Upper lobe of right lung (tissue), 1 donor: ENCODE data around the gene ZNRF3. TPM values are rescaled to one million over a fixed set of nuclear protein-coding genes. Genes with fewer than 3 reads are reported as not detected.

Source experiments
- ATAC-seq: fragments of 200-7000 bp; cut with Tn5 transposase; one replicate; pipeline ENCODE4 v1.9.1; 2020; ENCODE audit warnings: mild to moderate bottlenecking, moderate library complexity
- DNase-seq: peaks from one replicate; pipeline ENCODE4 v3.0.0-alpha.2; 2020
- H3K27ac ChIP-seq: fragments of 200-600 bp; one replicate; pipeline ENCODE4 v1.8.0; 2022
- H3K27me3 ChIP-seq: fragments of 200-600 bp; one replicate; pipeline ENCODE4 v1.8.0; 2022; ENCODE audit warnings: mild to moderate bottlenecking
- H3K36me3 ChIP-seq: fragments of 200-600 bp; one replicate; pipeline ENCODE4 v1.8.0; 2022
- H3K4me1 ChIP-seq: fragments of 200-600 bp; one replicate; pipeline ENCODE4 v1.8.0; 2022
- H3K4me3 ChIP-seq: fragments of 200-600 bp; one replicate; pipeline ENCODE4 v1.8.0; 2022; ENCODE audit warnings: mild to moderate bottlenecking
- H3K9me3 ChIP-seq: fragments of 200-600 bp; one replicate; pipeline ENCODE4 v1.8.0; 2022
- CTCF ChIP-seq: fragments of 200-600 bp; IDR thresholded peaks from one replicate; pipeline ENCODE4 v1.8.0; 2022; ENCODE audit warnings: antibody characterized with exemption
- intact Hi-C: fragments of 100-400 bp; cut with DNase I; formaldehyde crosslinking; loops from one replicate; pipeline ENCODE4 v1.11.0; 2022
- total RNA-seq: library from RNA; stranded (reverse); fragmentation: NEBNext Ultra II Directional; extraction: Animal tissue kit (Norgen Biotek cat#: 25700); gene quantifications from one replicate; pipeline ENCODE4 v1.2.1, GENCODE V29; 2021
- donor health status: DM: no; HTN: yes; CAD: no; lungs with severe emphysema.

The ZNRF3 gene
- total RNA-seq, 1 donor from 2014 or later: 15.8 TPM

GRCh38 chr22:29011240-29012100, 128.1 kb downstream of the ZNRF3 start:
- H3K4me1 ChIP-seq: peaks cover 15% of the 10 kb centered on the region
- intact Hi-C loops: no loop called here
- no peak overlapping the region for H3K4me3 ChIP-seq
- no peak for TF ChIP-seq CTCF
- H3K9me3 ChIP-seq: no peaks in the 10 kb centered on the region
- peak; percentile 68 for DNase-seq
- no peak overlapping the region for H3K27ac ChIP-seq
- H3K36me3 ChIP-seq: no peaks in the 10 kb centered on the region
- no peak for ATAC-seq
- no peaks in the 10 kb centered on the region for H3K27me3 ChIP-seq

GRCh38 chr22:29012101-29012433, 128.7 kb downstream of the ZNRF3 start:
- H3K4me1 ChIP-seq: peaks cover 15% of the 10 kb centered on the region
- H3K9me3 ChIP-seq: no peaks in the 10 kb centered on the region
- no peak for DNase-seq
- H3K36me3 ChIP-seq: no peaks in the 10 kb centered on the region
- H3K27ac ChIP-seq: no peak overlapping the region
- H3K4me3 ChIP-seq: no peak overlapping the region
- no peak for ATAC-seq
- H3K27me3 ChIP-seq: no peaks in the 10 kb centered on the region
- intact Hi-C loops: no loop called here
- no peak for TF ChIP-seq CTCF

GRCh38 chr22:29012952-29013351, 129.6 kb downstream of the ZNRF3 start:
- Histone ChIP-seq H3K27me3 (no peaks in the 10 kb centered on the region), H3K4me3 (no peak overlapping the region), H3K4me1 (peaks cover 15% of the 10 kb centered on the region), H3K36me3 (no peaks in the 10 kb centered on the region), H3K9me3 (no peaks in the 10 kb centered on the region), H3K27ac (no peak overlapping the region)
- DNase-seq (no peak), ATAC-seq (no peak)
- intact Hi-C loops: no loop called here
- no peak for TF ChIP-seq CTCF

- H3K27ac ChIP-seq: no peak overlapping the region
Observed at GRCh38 chr22:29014293-29014692, 130.9 kb downstream of the ZNRF3 start.

GRCh38 chr22:29014773-29015172, 131.4 kb downstream of the ZNRF3 start:
- intact Hi-C loops: no loop called here
- peaks cover 10% of the 10 kb centered on the region for H3K4me1 ChIP-seq
- no peak overlapping the region for H3K27ac ChIP-seq

More at GRCh38 chr22:29014293-29014692, 130.9 kb downstream of the ZNRF3 start:
- Histone ChIP-seq H3K4me3 (no peak overlapping the region), H3K27me3 (no peaks in the 10 kb centered on the region), H3K36me3 (no peaks in the 10 kb centered on the region), H3K4me1 (peaks cover 13% of the 10 kb centered on the region), H3K9me3 (no peaks in the 10 kb centered on the region)
- intact Hi-C loops: no loop called here
- no peak for TF ChIP-seq CTCF
- ATAC-seq: no peak
- DNase-seq: no peak

More at GRCh38 chr22:29014773-29015172, 131.4 kb downstream of the ZNRF3 start:
- ATAC-seq (no peak), DNase-seq (no peak)
- Histone ChIP-seq H3K9me3 (no peaks in the 10 kb centered on the region), H3K27me3 (no peaks in the 10 kb centered on the region), H3K4me3 (no peak overlapping the region), H3K36me3 (no peaks in the 10 kb centered on the region)
- no peak for TF ChIP-seq CTCF
